ENCODE measurements around the gene UBASH3A.

Gene UBASH3A

GRCh38 chr21:42374864-42375499 lies 28.7 kb upstream of the UBASH3A start:
- DNase-seq = no peak

DNA sequence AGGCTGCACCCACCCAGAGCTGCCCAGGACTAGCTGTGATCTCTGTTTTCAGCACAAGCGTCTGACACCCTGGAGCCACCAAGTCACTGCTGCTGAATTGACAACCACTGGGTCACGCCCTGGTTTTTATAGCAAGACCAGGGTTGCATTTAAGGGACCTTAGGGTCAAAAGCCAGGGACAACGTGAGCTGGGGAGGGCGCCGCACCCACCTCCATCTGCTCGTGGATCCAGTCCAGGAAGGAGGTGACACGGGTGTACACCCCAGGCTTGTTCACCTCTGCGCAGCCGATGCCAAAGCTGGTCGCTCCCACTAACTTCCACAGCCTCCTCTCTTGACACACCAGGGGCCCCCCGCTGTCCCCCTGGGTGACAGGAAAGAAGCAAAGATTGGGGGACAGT lies 28.2 kb upstream of the UBASH3A start:
- no peak for DNase-seq

GRCh38 chr21:42375966-42376337 lies 27.8 kb upstream of the UBASH3A start:
- no peak for DNase-seq

DNA sequence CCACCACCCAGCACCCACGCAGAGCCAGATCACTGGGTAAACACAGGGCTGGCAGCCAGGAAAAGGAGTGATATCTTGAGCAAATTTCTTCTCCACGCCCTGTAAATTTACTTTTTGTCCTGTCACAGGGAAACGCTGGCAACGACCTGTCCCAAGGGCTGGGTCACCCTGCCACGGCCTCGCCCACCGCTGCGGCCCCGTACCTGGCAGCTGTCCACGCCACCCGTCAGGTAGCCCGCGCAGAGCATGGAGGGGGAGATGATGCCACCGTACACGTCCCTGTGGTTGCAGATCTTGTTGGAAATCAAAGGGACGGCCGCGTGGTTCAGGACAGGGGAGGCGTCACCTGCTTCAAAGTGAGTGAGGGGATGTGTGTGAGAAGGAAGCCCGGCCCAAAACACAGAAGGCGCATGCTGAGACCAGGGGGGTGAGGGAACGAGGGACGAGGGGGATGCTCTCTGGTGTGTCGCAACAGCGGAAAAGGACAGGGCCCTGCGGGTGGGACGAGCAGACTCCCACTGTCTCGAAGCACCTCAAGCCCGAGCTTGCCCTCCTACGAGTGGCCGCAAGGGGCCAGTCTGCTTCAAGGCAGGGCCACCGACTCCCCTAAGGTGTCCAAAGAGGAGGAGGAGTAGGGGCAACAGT lies 27.2 kb upstream of the UBASH3A start:
- no peak for DNase-seq

DNA sequence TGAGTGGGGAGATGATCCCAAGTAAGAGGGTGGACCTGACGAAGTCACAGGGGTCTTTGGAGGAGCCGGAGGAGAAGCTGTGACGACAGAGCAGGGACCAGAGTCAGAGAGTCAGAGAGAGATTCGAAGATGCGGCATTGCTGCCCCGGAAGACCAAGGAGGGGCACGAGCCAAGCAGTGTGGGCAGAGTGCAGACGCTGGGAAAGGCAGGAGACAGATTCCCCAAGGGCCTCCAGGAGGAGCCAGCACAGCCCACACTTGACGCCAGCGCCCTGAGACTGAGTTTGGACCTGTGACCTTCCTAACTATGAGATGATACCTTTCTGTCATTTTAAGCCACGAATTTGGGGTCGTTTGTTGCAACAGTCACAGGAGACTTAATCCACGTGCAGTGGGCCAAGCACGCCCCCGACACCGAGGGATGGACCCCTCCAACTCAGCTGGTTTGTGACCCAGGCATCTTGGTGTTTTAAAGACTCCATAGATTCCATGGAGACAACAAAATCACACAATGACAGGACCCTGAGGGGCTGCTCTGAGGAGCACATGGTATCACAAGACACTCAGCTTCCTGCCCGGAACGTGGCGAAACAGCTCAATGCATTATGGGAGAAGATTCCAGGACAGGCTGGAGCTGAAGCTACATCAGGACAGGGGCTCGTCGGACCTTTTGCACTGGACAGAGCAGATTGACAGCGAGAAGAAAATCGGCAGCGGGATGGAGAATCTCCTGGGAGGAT lies 26.3 kb upstream of the UBASH3A start:
- DNase-seq = no peak

DNA sequence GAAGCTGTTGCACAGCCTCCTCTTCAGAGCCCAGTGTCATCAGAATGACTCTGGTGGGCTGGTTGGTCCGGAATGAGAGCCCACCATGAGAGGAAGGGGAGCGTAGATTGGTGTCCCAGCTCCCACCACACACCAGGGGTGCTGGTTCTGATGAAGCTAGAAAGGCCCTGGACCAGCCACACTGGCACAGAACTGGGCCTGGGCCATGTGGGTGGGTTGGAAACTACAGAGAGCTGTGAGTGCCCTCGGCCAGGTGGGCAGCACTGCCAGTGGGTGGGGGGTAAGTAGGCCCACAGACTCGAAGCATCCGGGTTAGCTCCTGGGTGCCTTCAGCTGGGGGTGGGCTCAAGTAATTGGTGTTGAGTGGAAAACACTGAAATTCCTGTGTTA lies 25.8 kb upstream of the UBASH3A start:
- no peak for DNase-seq

- DNase-seq = no peak
Observed at GRCh38 chr21:42378418-42378817, 25.3 kb upstream of the UBASH3A start.

GRCh38 chr21:42379426-42380215 lies 24.1 kb upstream of the UBASH3A start:
- no peak for DNase-seq

GRCh38 chr21:42381347-42381984 lies 22.2 kb upstream of the UBASH3A start:
- DNase-seq = no peak

GRCh38 chr21:42382915-42383314 lies 20.8 kb upstream of the UBASH3A start:
- no peak for DNase-seq

DNA sequence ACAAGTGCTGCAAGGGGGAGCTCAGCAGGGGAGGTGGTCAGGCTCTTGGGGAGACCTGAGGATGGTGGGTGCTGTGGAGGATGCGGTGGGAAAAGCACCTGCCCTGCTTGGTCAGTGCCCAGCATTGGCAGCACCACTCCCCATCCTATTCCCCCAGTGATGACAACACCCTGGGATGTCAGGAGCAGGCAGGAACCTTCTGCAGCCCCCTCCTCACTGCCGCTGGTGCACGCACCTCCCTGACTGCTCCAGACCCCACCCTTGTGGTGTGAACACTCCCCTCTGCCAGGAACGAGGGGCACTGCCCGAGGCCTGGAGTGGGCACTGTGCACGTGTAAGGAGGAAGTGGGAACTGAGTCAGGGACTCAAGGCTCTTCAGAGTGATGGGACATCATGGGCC lies 20.4 kb upstream of the UBASH3A start:
- DNase-seq = no peak

GRCh38 chr21:42384156-42384945 lies 19.4 kb upstream of the UBASH3A start:
- no peak for DNase-seq

- no peak for DNase-seq
Observed at GRCh38 chr21:42384989-42385388, 18.7 kb upstream of the UBASH3A start.

GRCh38 chr21:42385619-42386018 lies 18.1 kb upstream of the UBASH3A start:
- DNase-seq = no peak

DNA sequence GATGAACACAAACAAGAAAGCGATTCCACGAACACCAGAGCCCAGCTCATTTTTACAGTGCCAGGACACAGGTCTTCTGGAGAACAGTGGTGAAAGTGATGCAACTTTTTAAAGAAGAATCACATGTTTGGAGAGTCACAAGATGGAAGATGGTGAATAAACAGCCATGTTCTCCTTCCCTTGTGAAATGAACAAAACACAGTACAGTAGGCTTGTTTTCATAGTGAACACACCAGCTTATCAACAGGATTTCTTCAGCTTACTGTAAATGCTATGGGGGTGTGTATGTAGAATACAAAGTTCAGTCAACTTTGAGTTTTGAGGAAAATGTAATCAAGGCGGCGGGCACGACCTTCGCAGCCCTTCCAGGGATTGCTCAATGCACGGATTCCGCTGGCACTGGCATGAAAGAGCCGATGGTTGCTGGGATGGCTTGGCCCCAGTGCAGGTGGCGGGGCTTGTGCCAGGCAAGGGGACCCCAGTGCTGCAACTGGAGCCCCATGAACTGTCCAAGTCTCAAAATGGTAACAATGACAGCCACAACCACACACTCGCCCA lies 17.6 kb upstream of the UBASH3A start:
- no peak for DNase-seq

- DNase-seq = no peak
Observed at GRCh38 chr21:42387164-42387563, 16.5 kb upstream of the UBASH3A start.

- DNase-seq = no peak
Observed at GRCh38 chr21:42387843-42388340, 15.8 kb upstream of the UBASH3A start.

DNA sequence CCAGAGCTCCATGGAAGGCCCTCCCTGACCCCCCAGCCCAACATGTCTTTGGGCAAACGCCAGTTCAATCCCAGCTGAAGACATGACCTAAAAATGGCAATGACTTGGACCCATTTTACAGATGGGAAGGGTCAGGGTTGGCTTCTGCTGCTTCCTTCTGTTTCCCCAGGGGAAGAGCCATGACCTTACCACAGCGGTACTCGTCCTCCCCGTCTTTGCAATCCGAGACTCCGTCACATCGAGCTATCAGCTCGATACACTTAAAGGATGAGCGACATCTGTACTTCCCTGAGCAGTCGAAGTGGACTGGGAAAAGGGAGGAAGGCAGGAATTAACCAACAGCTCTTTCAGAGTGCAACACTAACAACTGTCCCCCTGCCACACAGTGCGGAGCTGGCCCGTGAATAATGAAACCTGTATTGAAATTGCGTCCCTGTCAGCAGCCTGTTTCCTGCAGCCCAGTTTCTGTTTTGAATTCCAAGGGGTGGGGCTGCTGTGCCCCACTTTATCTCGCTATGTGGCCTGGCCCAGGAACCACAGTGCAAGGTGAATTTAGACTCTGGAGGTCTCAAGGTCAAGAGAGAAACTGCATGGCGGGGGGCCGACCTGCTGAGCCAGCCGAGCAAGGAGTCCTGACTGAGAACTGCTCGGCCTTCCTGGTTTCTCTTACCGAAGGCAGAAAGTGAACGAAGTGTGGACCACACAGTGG lies 14.8 kb upstream of the UBASH3A start:
- DNase-seq = no peak

- DNase-seq = no peak
Observed at GRCh38 chr21:42389449-42389835, 14.3 kb upstream of the UBASH3A start.

- no peak for DNase-seq
Observed at GRCh38 chr21:42390193-42390592, 13.5 kb upstream of the UBASH3A start.

GRCh38 chr21:42390696-42391095 lies 13.0 kb upstream of the UBASH3A start:
- no peak for DNase-seq
